ENCODE data around the gene LSM4. TPM values are rescaled to one million over a fixed set of nuclear protein-coding genes. Genes with fewer than 3 reads are reported as not detected.

Gene LSM4
- total and polyA plus RNA-seq, 10 of the 15 experiments (the other 5 are each of a cell fraction or from before 2014, with no cell fraction given): 12.6 to 652 (median 217) TPM

- peak; percentile 76 for TF ChIP-seq RELB (IDR thresholded peaks at IDR 0.05; ENCODE audit: low read depth)
Measured at GRCh38 chr19:18328340-18329034, 5.6 kb upstream of the LSM4 start (continued).

- no peaks in the 10 kb centered on the region for H3K36me3 ChIP-seq (ENCODE audit: control insufficient read depth in 2 of 2, insufficient read depth in 2 of 2, low read length in 1 of 2)
- H4K20me1 ChIP-seq (ENCODE audit: control insufficient read depth, insufficient read depth): no peaks in the 10 kb centered on the region
- no peak overlapping the region for H2AFZ ChIP-seq (ENCODE audit: control insufficient read depth, low read depth, low read length)
- TF ChIP-seq E2F8 (IDR thresholded peaks at IDR 0.05; ENCODE audit: low read depth, partially characterized antibody) (no peak), ATF2 (IDR thresholded peaks at IDR 0.05; ENCODE audit: low read length) (no peak), KDM1A (IDR thresholded peaks at IDR 0.05; ENCODE audit: borderline replicate concordance) (no peak), MAX (IDR thresholded peaks at IDR 0.05; ENCODE audit: low read depth, low read length) (no peak), CHD1 (IDR thresholded peaks at IDR 0.05; ENCODE audit: low read depth, low read length) (no peak), MEF2A (IDR thresholded peaks at IDR 0.05; ENCODE audit: insufficient read depth, low read depth, low read length) (no peak)
- BruUV-seq (replicated peaks): no TSS peak
- DNase-seq (ENCODE audit: low read depth, low spot score) (no peak), ATAC-seq (no peak), FAIRE-seq (no peak)
- in situ Hi-C loops (cut with MboI) (no loop called here), intact Hi-C loops (cut with micrococcal nuclease; ENCODE audit: unreplicated experiment) (loop anchor here (5.0 kb wide), 1 partner anchor 119 kb away; no protein-coding TSS in a partner anchor)
- ChIA-PET RAD21 (ENCODE audit: unreplicated experiment) (interaction anchor here (0.9 to 7.6 kb wide), 5 partner anchors 11 to 114 kb away, joined by 3 to 259 read pairs (median 19); partner anchors contain the start of gene JUND), POLR2A (interaction anchor here (0.6 to 10.4 kb wide), 5 partner anchors 11 to 376 kb away, joined by 3 to 206 read pairs (median 4); partner anchors contain the start of gene JUND), CTCF (interaction anchor here (0.6 to 11.3 kb wide), 3 partner anchors 21 to 86 kb away, joined by 3 to 516 read pairs (median 75); partner anchors contain the start of genes IQCN and JUND), SMC1A (ENCODE audit: uncharacterized antibody, unreplicated experiment) (interaction anchor here (0.6 to 7.7 kb wide), 8 partner anchors 22 to 124 kb away, joined by 3 to 176 read pairs (median 3); partner anchors contain the start of gene JUND)
- H3K79me2 ChIP-seq (ENCODE audit: control insufficient read depth, insufficient read depth, low read length): peaks cover 11% of the 10 kb centered on the region
- H3K4me2 ChIP-seq (ENCODE audit: control insufficient read depth, insufficient read depth): no peak overlapping the region
- H3K27me3 ChIP-seq (replicated peaks in 1 of 2; ENCODE audit: control insufficient read depth in 2 of 2, insufficient read depth in 2 of 2, low read length in 1 of 2): no peaks in the 10 kb centered on the region
- H3K4me3 ChIP-seq: no peak overlapping the region
- WGBS (ENCODE audit: insufficient coverage, insufficient replicate concordance, low lambda C conversion rate, missing lambda C conversion rate): 96% methylated on average over 5 of the region's 5 CpGs
- no peak overlapping the region for H3K9ac ChIP-seq (ENCODE audit: control insufficient read depth, insufficient read depth, low read length)
- H3K9me3 ChIP-seq (replicated peaks; ENCODE audit: control insufficient read depth, insufficient read depth, low read length): no peaks in the 10 kb centered on the region
- H3K4me1 ChIP-seq (ENCODE audit: control insufficient read depth, insufficient read depth, low read length): peaks cover 7% of the 10 kb centered on the region
- H3K27ac ChIP-seq (ENCODE audit: control insufficient read depth, insufficient read depth): no peak overlapping the region
Measured at GRCh38 chr19:18326772-18327171, 3.9 kb upstream of the LSM4 start.
